Stimulated activated naive CD8-positive, alpha-beta T cell treated with anti-CD3 and anti-CD28 coated beads, Interleukin-15, Interleukin-2, amounts not matched to agents 100 ng/mL and 50 ng/mL, for 24 hours (primary cell): Measurements from ENCODE around the gene SOBP.

Experiments used
- H3K27ac Mint-ChIP-seq: one replicate; pipeline ENCODE4 v1.8.0; 2021; ENCODE audit warnings: mild to moderate bottlenecking, mixed read lengths
- H3K27me3 Mint-ChIP-seq: one replicate; pipeline ENCODE4 v1.8.0; 2021; ENCODE audit warnings: mixed read lengths
- H3K36me3 Mint-ChIP-seq: one replicate; pipeline ENCODE4 v1.8.0; 2021; ENCODE audit warnings: low read depth, mixed read lengths
- H3K4me1 Mint-ChIP-seq: one replicate; pipeline ENCODE4 v1.8.0; 2021; ENCODE audit warnings: low read depth, mixed read lengths
- H3K4me3 Mint-ChIP-seq: one replicate; pipeline ENCODE4 v1.8.0; 2021; ENCODE audit warnings: mild to moderate bottlenecking, mixed read lengths
- H3K9me3 Mint-ChIP-seq: one replicate; pipeline ENCODE4 v1.8.0; 2021; ENCODE audit warnings: mixed read lengths

The SOBP gene

GRCh38 chr6:107630348-107630977, 140.5 kb downstream of the SOBP start:
- Mint-ChIP-seq H3K9me3 (no peaks in the 10 kb centered on the region), H3K27ac (no peak overlapping the region), H3K27me3 (peaks cover 36% of the 10 kb centered on the region), H3K36me3 (no peaks in the 10 kb centered on the region), H3K4me1 (peaks cover 7% of the 10 kb centered on the region), H3K4me3 (no peak overlapping the region)

GRCh38 chr6:107632381-107633136, 142.6 kb downstream of the SOBP start:
- H3K27me3 Mint-ChIP-seq, result peaks cover 52% of the 10 kb centered on the region
- H3K27ac Mint-ChIP-seq, result no peak overlapping the region
- peaks cover 9% of the 10 kb centered on the region for H3K4me1 Mint-ChIP-seq
- H3K4me3 Mint-ChIP-seq, result no peak overlapping the region
- no peaks in the 10 kb centered on the region for H3K9me3 Mint-ChIP-seq
- no peaks in the 10 kb centered on the region for H3K36me3 Mint-ChIP-seq

GRCh38 chr6:107633680-107634323, 143.9 kb downstream of the SOBP start:
- Mint-ChIP-seq H3K4me3 (peak overlapping the region; percentile 38), H3K27me3 (peaks cover 52% of the 10 kb centered on the region), H3K27ac (no peak overlapping the region), H3K4me1 (peaks cover 12% of the 10 kb centered on the region), H3K36me3 (no peaks in the 10 kb centered on the region), H3K9me3 (no peaks in the 10 kb centered on the region)

GRCh38 chr6:107634324-107635056, 144.6 kb downstream of the SOBP start:
- Mint-ChIP-seq H3K27me3 (peaks cover 56% of the 10 kb centered on the region), H3K4me3 (peak overlapping the region; percentile 30), H3K4me1 (peaks cover 12% of the 10 kb centered on the region), H3K36me3 (no peaks in the 10 kb centered on the region), H3K27ac (no peak overlapping the region), H3K9me3 (no peaks in the 10 kb centered on the region)

GRCh38 chr6:107635057-107635515, 145.2 kb downstream of the SOBP start:
- Mint-ChIP-seq H3K27ac (no peak overlapping the region), H3K27me3 (peaks cover 56% of the 10 kb centered on the region), H3K9me3 (no peaks in the 10 kb centered on the region), H3K4me1 (peaks cover 12% of the 10 kb centered on the region), H3K4me3 (peak overlapping the region; percentile 55), H3K36me3 (no peaks in the 10 kb centered on the region)

GRCh38 chr6:107636486-107636885, 146.6 kb downstream of the SOBP start:
- Mint-ChIP-seq H3K4me3 (no peak overlapping the region), H3K4me1 (peaks cover 12% of the 10 kb centered on the region), H3K27ac (no peak overlapping the region), H3K9me3 (no peaks in the 10 kb centered on the region), H3K27me3 (peaks cover 50% of the 10 kb centered on the region), H3K36me3 (no peaks in the 10 kb centered on the region)

- H3K27me3 Mint-ChIP-seq, result peaks cover 39% of the 10 kb centered on the region
- H3K4me3 Mint-ChIP-seq, result no peak overlapping the region
- H3K27ac Mint-ChIP-seq, result no peak overlapping the region
- no peaks in the 10 kb centered on the region for H3K9me3 Mint-ChIP-seq
- H3K36me3 Mint-ChIP-seq, result no peaks in the 10 kb centered on the region
- H3K4me1 Mint-ChIP-seq, result peaks cover 12% of the 10 kb centered on the region
These were observed 147.7 kb downstream of the SOBP start for GRCh38 chr6:107637316-107638315.

- Mint-ChIP-seq H3K36me3 (no peaks in the 10 kb centered on the region), H3K27ac (no peak overlapping the region), H3K4me3 (no peak overlapping the region), H3K9me3 (no peaks in the 10 kb centered on the region), H3K4me1 (peaks cover 14% of the 10 kb centered on the region), H3K27me3 (peaks cover 31% of the 10 kb centered on the region)
These were observed 148.6 kb downstream of the SOBP start for GRCh38 chr6:107638493-107638892.

GRCh38 chr6:107639511-107639910, 149.6 kb downstream of the SOBP start:
- H3K27ac Mint-ChIP-seq, result no peak overlapping the region
- no peak overlapping the region for H3K4me3 Mint-ChIP-seq
- H3K9me3 Mint-ChIP-seq, result no peaks in the 10 kb centered on the region
- H3K4me1 Mint-ChIP-seq, result peaks cover 9% of the 10 kb centered on the region
- no peaks in the 10 kb centered on the region for H3K36me3 Mint-ChIP-seq
- peaks cover 22% of the 10 kb centered on the region for H3K27me3 Mint-ChIP-seq

GRCh38 chr6:107641071-107641470, 151.2 kb downstream of the SOBP start:
- H3K36me3 Mint-ChIP-seq, result no peaks in the 10 kb centered on the region
- no peak overlapping the region for H3K27ac Mint-ChIP-seq
- H3K4me1 Mint-ChIP-seq, result peaks cover 5% of the 10 kb centered on the region
- no peaks in the 10 kb centered on the region for H3K9me3 Mint-ChIP-seq
- no peak overlapping the region for H3K4me3 Mint-ChIP-seq
- H3K27me3 Mint-ChIP-seq, result peaks cover 14% of the 10 kb centered on the region

- Mint-ChIP-seq H3K27ac (no peak overlapping the region), H3K27me3 (peaks cover 10% of the 10 kb centered on the region), H3K4me1 (peaks cover 5% of the 10 kb centered on the region), H3K9me3 (no peaks in the 10 kb centered on the region), H3K36me3 (no peaks in the 10 kb centered on the region), H3K4me3 (no peak overlapping the region)
These were observed 151.6 kb downstream of the SOBP start for GRCh38 chr6:107641500-107641941.

- Mint-ChIP-seq H3K27me3 (peaks cover 3% of the 10 kb centered on the region), H3K27ac (no peak overlapping the region), H3K36me3 (no peaks in the 10 kb centered on the region), H3K9me3 (no peaks in the 10 kb centered on the region), H3K4me3 (no peak overlapping the region), H3K4me1 (peaks cover 5% of the 10 kb centered on the region)
These were observed 152.4 kb downstream of the SOBP start for GRCh38 chr6:107642095-107642860.

GRCh38 chr6:107642861-107643328, 153.0 kb downstream of the SOBP start:
- Mint-ChIP-seq H3K4me3 (no peak overlapping the region), H3K27ac (no peak overlapping the region), H3K4me1 (peaks cover 5% of the 10 kb centered on the region)

More at GRCh38 chr6:107642861-107643328, 153.0 kb downstream of the SOBP start:
- peaks cover 3% of the 10 kb centered on the region for H3K27me3 Mint-ChIP-seq
- H3K36me3 Mint-ChIP-seq, result no peaks in the 10 kb centered on the region
- H3K9me3 Mint-ChIP-seq, result no peaks in the 10 kb centered on the region
